ENCODE results near the gene AFAP1L2.

The AFAP1L2 gene

DNA sequence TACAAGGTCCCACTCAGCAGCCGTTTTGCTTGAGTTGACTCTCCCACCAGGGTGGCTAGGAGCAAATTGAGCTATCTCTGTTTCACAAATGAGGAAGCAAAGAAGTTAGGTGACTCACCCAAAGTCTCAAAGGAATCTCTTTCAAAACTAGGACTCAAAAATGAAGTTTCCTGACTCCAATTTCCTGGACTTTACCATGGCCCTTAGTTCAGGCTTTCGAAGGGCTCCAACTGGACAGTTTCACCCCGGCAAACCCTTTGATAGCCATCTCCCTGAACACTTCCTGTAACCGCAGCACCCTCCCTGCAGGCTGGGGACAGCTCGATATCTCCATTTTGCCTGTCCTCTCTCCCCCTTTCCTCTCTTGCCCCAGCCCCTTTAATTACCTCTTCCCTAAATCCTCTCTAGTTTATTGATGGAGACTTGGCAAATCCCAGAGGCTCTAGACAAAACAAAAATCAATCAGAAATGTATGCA, 4.7 kb upstream of the AFAP1L2 start:
- no peak for DNase-seq (ENCODE audit: low spot score)

- no peak for DNase-seq (ENCODE audit: low spot score)
These were observed 4.0 kb upstream of the AFAP1L2 start for GRCh38 chr10:114408112-114408967.

GRCh38 chr10:114406455-114406854, 2.2 kb upstream of the AFAP1L2 start:
- no peak for DNase-seq (ENCODE audit: low spot score)

DNA sequence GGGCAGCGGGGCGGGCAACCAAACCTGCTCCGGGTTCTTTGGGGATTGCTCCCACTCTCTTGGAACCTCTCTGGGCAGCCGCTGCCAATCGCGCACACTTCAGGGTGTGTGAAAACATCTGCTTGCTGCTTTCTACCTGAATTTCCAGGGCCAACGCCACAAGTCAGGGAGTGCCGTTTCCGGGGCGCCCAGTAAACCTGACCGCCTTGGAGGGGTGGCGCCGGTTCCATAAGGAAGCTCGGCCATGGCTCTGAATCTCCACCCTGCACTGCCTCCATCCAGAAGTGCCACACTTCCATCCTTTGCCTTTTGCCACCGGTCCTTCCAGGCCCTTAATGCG, 679 bp upstream of the AFAP1L2 start:
- peak; percentile 66 for DNase-seq (ENCODE audit: low spot score)

DNA sequence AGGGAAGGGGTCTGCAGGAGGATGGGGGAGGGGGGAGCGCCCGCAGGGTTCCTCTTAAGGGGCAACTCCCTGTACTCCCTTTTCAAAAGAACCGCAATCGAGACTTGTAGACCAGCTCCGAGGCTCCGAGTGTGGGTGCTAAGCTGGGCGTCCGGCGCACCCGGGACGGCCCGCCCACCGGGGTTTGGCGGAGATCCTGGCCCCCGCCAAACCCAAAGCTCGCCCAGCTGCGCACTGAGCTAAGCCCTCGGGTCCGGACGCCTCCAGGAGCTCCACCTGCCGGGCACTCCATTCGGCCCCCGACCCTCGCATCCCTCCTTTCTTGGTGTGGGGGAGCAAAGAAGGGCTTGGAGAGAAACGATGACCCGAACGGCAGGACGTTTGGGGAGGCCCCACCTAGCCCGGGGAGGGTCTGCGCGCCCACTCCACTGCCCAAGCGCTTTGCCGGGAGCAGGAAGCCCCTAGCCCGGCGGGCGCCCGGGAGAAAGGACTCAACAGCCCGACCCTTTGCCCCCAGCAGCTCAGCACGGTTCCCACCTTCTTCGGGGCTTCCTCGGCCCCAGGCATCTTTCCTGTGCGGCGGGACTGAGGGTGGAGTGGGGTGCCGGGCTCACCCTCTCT, 651 bp downstream of the AFAP1L2 start:
- DNase-seq (ENCODE audit: low spot score), result peak; percentile 69

- DNase-seq (ENCODE audit: low spot score), result peak; percentile 47
These were observed 1.3 kb downstream of the AFAP1L2 start for GRCh38 chr10:114402871-114403540.

DNA sequence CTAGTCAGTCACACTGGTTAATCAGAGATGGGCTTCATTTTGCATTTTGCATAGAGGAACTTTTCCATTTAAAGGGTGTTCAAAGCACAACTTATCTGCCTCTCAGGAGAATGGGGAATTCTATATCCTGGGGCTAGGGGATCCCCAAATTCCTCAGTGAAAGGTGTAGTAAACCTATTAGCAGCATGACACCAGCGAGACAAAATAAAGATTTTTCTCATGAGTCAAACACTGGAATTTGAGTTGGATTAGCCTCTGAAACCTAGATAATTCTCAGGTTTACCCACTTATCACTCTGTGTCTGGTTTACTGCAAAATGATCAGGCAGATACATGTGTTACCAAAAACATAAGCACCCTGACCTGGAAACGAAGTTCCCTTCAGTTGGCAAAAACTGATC, 2.1 kb downstream of the AFAP1L2 start:
- no peak for DNase-seq (ENCODE audit: low spot score)

DNA sequence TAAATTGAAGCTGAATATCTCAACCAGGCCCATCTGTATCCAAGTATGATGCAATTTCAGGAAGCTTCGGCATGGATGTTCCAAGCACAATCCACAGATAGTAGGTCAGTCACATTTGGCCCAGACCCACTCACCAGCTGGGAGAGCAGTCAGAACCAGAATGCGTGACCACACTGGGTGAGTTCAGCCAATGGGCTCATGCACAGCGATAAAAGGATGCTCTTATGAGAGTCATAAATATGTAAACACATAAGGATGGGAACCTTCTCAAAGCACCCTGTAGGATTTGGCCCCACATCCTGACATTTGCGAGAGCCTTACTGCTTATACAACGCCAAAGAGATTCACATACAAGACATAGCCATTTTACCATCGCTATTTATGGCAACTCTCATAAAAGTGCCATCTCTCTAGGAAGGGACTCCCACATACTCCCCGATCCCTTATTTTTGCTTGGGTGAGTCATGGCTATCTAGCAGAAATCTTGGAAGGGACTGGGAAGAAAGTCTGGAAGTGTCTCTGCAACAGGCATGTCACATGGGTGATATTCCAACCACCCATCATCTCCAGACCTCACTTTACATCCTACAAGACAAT, 3.0 kb downstream of the AFAP1L2 start:
- peak; percentile 73 for DNase-seq (ENCODE audit: low spot score)

GRCh38 chr10:114400091-114400490, 4.2 kb downstream of the AFAP1L2 start:
- no peak for DNase-seq (ENCODE audit: low spot score)

DNA sequence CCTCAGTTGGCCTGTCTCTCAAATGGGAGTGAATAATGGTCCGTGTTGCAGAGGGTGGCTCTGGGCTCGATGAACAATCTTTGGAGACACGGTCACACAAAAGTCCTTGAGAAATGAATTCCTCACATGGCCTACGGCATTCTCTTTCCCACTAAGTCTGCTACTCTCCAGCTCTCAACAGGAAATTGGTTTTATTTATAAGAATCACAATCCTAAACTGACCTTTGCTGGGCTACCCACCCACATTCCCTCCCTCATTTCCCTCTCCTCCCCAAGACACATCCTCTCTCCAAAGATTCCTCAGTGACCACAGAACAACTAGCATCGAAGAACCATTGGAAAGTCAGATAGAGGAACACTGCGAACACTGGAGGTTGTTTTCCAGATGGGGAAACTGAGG, 4.7 kb downstream of the AFAP1L2 start:
- DNase-seq (ENCODE audit: low spot score), result no peak

DNA sequence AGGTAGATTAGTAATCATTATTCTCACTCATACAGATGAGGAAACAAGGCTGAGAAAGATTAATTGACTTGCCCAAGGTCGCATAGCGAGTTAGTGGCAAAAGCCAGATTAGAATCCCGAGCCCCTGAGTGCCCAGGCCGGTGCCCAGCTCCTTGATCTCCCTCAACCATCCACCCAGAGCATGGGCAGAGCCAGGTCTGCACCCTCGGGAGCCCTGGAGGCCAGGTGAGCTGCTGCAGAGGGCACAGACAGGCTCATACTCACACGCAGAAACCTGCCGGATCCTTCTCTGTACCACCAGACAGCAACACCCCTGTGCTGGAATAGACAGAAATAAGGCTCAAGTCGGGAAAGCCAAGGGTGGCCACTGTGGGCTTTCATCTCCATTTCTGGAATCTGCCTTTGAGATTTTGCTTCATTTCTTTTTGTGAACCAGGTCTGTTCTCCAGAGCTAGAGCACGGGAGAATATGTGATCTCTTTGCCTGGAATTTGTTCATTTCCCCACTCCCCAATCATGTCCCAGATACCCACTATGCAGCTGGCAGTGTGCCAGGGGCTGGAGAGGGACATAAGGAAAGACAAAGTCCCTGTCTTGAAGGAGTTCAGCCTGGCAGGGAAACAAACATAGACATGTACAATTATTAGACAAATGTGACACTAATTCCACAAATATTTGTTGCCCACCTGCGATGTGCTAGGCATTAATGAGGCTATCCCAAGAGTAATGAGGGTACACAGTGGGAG, 5.5 kb downstream of the AFAP1L2 start:
- no peak for DNase-seq (ENCODE audit: low spot score)

GRCh38 chr10:114397651-114398145, 6.6 kb downstream of the AFAP1L2 start:
- DNase-seq (ENCODE audit: low spot score), result peak; percentile 89

DNA sequence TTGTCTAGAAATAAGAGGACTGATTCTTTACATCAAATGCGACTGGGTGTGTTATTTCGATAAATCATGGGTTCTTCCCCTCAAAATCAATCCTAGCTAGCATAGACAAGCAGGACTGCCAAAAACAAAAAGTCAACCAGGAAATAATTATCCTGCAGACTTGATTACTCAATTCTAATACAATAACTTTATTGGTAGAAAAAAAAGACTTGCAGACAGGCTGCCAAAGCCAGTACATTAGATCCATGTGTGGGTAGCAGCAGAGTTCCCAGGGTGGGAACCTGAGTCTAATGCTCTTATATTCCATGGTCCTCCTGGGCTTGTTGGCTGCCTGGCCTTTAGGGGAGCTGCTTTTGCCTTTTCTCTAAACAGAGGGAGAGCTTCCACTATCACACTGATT, 7.8 kb downstream of the AFAP1L2 start:
- no peak for DNase-seq (ENCODE audit: low spot score)

DNA sequence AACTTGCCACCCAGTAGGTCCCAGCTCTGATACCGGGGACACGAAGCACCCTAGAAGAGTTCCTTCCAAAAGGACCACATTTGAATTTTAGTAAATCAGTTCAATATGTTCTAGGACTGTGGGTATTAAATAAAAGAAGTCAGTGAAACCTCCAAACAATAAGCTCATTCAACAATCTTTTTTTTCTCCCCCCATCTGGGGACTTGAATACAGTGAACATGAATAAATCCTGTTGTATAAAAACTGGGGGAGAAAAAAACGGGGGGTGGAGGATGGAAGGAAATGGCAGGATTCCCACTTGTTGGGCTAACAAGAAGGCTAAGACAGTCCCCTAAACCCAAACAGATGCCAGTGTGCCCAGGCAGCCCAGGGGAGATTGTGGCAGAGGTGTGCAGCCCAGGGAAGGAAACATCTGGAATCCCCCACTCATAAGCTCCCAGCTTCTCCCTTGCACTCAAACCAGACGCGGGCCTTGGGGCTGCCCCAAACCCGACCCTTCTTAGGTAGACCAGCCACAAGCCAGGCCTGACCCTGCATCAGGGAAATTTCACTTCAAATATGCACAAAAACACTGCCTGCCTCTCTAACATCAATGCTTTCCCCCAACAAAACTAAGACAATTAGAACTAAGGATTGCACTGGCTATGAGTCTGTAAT, 8.8 kb downstream of the AFAP1L2 start:
- no peak for DNase-seq (ENCODE audit: low spot score)

GRCh38 chr10:114394531-114394930, 9.8 kb downstream of the AFAP1L2 start:
- no peak for DNase-seq (ENCODE audit: low spot score)

GRCh38 chr10:114393886-114394285, 10.4 kb downstream of the AFAP1L2 start:
- no peak for DNase-seq (ENCODE audit: low spot score)

GRCh38 chr10:114393482-114393881, 10.8 kb downstream of the AFAP1L2 start:
- DNase-seq (ENCODE audit: low spot score), result no peak

DNA sequence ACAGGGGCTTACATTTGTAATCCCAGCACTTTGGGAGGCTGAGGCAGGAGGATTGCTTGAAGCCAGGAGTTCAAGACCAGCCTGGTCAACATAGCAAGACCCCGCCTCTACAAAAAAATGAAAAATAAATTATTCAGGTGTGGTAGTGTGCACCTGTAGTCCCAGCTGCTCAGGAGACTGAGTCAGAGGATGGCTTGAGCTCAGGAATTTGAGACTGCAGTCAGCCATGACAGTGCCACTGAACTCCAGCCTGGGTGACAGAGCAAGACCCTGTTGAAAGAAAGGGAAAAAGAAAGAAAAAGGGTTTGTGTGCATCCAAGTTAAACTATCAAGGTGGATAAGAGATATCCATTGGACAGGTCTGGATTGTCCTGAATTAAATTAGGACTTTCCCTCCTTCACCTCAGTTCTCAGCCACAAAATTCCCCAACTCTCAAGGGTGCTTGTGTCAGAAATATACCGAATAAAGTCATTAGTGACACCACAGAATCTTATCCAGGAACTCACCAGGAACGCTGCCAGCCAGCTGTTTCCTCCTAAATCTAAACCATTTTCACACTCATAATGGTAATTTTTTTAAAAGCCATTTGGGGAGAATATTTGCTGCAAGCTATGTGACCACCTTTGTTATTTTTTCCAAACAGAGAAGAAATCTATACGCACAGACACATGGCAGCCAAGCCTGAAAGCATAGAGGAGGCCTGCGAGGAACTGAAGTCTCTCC, 12.0 kb downstream of the AFAP1L2 start:
- DNase-seq (ENCODE audit: low spot score), result no peak

- DNase-seq (ENCODE audit: low spot score), result no peak
These were observed 12.7 kb downstream of the AFAP1L2 start for GRCh38 chr10:114391599-114391998.

GRCh38 chr10:114389426-114389825, 14.9 kb downstream of the AFAP1L2 start:
- peak; percentile 53 for DNase-seq (ENCODE audit: low spot score)

DNA sequence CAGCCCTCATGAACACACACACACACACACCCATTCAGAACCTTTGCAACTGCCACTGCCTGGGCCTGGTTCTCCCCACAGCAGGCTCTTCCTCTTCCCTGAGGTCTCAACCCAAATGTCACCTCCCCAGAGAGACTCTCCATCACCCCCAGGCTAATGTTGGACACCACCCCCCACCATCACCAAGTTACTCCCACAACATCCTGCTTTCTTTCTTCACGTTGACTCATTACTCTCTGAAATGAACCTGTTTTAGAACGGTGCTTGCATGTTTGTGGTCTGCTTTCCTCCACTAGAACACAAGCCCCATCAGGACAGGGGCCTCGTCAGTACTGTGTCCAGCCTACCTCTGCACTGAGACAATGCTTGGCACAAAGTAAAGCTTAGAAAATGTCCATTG, 16.0 kb downstream of the AFAP1L2 start:
- DNase-seq (ENCODE audit: low spot score), result no peak

Data from SW480 (cell line).